ENCODE data around the gene SLFN12L.
"Not testable (repeated sequence)": the region's sequence is repeated elsewhere in the genome, so short reads cannot be mapped to it uniquely, and the experiment has no call there.

Gene SLFN12L

DNA sequence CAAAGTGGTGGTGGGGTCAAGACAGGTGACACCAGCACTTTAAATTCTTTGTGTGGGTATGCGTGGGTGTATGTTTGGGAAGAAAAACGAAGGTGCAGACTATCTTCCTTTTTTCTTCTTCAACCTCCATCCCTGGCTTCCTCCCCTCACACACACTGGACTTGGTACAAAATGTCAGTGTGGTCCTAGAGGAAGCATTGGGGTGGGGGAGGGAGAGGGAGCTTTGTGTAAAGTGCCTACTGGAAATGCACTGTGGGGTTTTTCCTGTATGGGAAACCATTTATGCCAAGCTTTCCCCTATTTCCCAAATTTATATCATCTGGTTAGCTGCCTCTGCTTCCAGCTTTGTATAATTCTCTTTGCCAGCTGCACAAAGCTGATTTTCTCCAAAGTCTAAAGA lies 44.4 kb downstream of the SLFN12L start:
- DNase-seq, result no peak

GRCh38 chr17:35491417-35491816 lies 46.1 kb downstream of the SLFN12L start:
- no peak for DNase-seq

DNA sequence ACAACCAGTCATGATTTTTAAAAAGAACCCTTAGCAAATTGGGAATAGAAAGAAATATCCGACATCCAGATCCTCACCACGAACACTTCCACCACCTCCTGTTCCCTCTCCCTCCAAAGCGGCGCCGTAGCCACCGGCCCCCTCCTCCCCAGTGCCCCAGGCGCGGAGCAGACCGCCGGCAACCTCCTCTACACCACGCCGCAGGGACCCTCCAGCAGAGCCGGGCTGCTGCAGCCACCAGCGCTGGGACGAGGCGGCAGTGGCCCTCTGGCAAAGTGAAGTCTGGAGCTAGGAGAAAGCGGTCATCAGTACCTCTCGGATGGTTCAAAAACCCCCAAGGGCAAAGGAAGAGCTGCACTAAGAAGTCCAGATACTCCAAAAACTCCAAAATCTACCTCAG lies 47.5 kb downstream of the SLFN12L start:
- no peak for DNase-seq

DNA sequence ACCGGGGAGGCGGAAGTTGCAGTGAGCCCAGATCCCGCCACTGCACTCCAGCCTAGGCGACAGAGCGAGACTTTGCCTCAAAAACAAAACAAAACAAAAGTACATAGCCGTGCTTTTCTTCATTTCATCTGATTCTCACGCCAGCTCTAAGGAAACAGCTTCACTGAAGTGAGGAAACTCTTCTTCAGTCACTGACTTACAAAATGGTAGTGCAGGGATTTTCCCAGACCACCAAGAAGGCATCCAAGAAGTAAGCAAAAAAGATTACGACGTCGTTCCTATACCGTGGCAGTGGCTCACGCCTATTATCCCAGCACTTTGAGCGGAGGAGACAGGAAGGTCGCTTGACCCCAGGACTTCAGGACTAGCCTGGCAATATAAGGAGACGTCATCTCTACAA lies 48.5 kb downstream of the SLFN12L start:
- no peak for DNase-seq

DNA sequence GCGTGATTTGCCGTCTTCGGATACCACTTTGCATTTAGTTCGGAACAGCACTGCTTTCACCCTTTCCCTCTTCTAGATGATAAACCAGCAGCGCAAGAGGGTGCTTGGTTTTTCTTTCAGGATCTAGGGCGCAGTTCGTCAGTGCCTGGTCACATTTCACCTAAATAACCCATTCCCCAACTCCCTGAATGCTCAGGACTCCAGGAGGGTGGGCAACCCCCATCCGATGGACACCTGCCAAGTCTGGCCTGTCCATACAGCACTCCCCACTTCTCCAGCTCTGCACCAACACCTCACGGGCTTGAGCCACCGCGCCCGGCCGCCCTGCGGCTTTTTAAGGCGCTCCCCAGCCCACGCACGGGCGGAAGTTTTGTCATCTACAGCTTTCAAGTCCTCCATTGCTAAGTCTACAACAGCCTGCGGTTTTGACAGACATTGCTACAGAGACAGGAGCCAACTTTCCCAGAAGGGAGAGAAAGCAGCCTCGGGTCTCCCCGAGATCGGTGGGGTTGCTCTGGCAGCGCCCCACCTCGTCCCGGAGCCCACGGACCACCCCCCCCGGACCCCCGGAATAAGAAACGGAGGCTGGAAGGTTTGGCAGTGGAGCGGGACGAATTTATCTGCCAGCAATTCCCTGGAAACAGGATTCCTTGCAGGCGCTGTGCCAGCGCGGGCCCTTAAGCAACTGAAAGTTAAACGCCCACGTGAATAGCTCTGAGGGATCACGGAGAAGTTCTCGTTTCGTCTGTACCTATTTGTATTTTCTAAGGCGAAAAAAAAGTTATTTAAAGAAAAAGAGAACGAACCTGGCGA lies 50.4 kb downstream of the SLFN12L start:
- peak; percentile 79 to 80 for DNase-seq

- DNase-seq, result no peak
Observed at GRCh38 chr17:35479271-35479670, 58.2 kb downstream of the SLFN12L start.

DNA sequence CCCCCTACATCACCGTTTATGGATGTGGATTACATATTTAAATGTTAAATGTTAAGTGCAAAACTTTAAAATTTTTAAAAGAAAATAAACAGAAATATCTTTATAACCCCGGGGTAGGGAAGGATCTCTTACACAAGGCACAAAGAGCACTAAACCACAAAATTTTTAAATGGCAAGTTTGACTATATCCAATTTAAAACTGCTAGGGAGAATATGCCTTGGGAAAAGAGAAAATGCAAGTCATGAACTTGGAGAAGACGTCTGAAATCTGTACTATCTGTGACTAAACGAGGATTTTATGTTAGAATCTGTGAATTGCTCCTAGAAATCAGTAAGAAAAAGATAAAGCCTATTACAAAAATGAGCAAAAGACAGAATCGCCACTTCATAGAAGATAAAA lies 60.2 kb downstream of the SLFN12L start:
- DNase-seq, result no peak

DNA sequence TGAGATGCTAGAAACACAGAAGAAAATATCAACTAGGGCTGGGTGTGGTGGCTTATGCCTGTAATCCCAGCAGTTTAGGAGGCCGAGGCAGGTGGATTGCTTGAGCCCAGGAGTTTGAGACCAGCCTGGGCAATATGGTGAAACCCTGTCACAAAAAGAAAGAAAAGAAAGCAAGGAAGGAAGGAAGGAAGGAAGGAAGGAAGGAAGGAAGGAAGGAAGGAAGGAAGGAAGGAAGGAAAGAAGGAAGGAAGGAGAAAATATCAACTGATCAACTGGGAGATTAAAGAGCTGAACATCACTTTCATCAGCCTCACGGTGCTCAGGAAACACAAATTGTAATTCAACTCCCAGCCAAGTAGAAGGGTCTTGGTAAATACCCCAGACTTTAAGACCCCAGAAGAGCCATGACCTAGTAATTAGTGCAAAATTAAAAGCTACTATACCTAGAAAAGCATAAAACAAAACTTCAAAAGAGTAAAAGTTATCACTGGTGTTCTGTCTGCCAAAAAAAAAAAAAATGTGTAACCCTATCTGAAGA lies 61.1 kb downstream of the SLFN12L start:
- DNase-seq, result no peak

DNA sequence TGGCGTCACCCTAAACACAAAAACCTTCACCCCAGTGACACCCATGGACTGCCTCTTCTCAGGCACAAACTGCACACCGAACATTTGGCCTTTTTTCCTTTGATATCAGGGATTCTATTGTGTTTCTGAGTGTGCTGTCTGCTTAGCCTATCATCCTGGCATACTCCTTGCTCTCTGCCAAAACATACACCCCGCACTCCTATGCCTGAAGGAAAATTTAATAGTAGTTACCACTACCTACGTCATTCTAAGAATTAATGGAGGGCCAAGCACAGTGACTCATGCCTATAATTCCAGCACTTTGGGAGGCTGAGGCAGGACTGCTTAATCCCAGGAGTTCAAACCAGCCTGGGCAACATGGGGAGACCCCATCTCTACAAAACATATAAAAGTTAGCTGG lies 69.0 kb downstream of the SLFN12L start:
- DNase-seq, result no peak

GRCh38 chr17:35467824-35468223 lies 69.7 kb downstream of the SLFN12L start:
- no peak for DNase-seq

GRCh38 chr17:35460354-35460851 lies 77.1 kb downstream of the SLFN12L start:
- DNase-seq, result peak; percentile 22 to 24

GRCh38 chr17:35454035-35454434 lies 83.4 kb downstream of the SLFN12L start:
- not testable (repeated sequence) for DNase-seq

GRCh38 chr17:35453171-35453570 lies 84.3 kb downstream of the SLFN12L start:
- no peak for DNase-seq

DNA sequence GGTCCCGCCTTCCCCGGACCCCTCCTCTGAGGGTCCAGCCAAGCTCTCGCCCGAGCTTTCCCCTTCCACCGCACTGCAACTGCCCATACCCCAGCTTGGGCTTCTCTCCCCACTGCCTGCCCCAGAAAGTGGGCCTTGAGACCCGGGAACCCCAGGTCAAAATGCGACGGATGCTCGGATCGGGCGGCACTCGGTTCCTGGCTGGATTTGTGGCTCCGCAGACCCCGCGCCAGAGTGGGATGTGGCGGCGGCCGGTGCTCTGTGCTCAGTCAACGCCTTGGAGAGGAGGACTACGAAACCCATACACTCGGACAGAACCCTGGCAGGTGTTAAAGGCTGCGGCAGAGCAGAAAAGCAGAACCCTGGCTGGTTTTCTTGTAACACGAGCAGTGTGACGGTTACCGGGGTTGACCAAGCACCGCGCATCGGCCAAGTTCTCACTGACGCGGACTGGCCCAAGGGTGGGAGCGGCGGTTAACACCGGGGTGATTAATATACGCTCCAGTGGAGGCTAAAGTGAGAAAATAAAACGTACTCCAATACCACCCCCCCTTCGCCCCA lies 88.0 kb downstream of the SLFN12L start:
- no peak for DNase-seq

- DNase-seq, result no peak
Observed at GRCh38 chr17:35448899-35449227, 88.6 kb downstream of the SLFN12L start.

GRCh38 chr17:35448214-35448898 lies 89.1 kb downstream of the SLFN12L start, which contains the start of gene SLFN13:
SLFN13 (minus strand) TSS chr17:35448766; CDS start chr17:35445680, 3,086 bp downstream.
- peak; percentile 87 to 88 for DNase-seq

DNA sequence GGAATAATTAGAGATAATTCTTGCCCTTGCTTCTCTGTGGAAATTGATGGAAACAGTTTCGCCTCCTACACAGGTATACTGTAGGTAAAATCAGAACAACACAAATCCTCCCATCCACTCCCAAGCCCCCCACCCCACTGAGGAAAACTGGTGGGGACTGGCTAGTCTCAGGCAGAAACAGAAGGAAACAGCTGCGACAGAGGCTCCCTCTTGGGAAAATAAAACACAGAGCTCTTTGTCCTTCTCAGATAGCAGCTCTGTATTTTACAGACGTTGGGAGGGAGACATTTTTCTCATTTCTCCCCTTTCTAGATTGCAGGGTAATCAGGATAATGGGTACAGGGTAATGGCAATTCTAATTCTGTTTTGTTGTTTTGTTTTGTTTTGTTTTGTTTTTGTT lies 90.0 kb downstream of the SLFN12L start:
- DNase-seq, result no peak

- DNase-seq, result no peak
Observed at GRCh38 chr17:35438433-35438832, 99.0 kb downstream of the SLFN12L start.

DNA sequence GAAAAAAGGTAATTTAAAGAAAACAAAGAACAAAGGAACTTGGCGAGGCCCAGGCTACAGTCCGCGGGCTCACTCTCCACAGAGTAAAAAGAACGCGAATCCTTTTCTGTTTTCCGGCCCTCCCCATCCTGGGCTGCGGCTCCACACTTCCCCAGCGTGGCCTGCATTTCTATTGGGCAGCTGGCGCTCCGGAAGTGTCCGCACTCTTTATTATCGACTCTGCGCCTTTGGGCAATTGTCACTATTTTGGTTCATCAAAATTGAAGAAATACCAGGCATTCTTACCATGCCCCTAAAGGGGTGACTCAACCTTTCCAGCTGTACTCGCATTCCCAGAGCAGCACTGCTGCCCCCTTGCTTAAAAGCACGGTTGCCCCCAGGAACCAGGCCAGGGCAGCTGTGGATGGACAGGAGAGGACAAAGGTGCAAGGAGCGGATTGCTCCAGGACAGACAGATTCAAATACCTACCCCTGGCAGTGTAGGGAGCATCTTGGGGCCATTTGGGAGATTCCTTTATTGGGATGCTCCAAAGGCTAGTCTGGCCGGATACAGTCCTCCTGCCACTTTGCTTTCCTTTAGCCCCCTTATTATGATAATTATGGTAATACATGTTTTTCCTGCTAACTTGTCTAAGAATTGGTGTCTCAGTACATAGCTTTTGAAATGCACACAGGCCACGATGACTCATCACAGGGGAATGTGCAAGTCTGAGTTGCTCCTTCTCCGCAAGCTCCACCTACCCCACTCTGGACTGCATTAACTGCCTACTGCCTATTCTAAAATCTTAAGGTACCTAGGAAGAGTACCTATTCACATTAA lies 104.2 kb downstream of the SLFN12L start:
- DNase-seq, result peak; percentile 56 to 58

GRCh38 chr17:35432176-35433074 lies 105.1 kb downstream of the SLFN12L start, which contains the start of gene SLFN12:
SLFN12 (minus strand) TSS chr17:35432500; CDS start chr17:35423028, 9,472 bp downstream.
- peak in 1 of 2 donors; percentile 28 for DNase-seq

DNA sequence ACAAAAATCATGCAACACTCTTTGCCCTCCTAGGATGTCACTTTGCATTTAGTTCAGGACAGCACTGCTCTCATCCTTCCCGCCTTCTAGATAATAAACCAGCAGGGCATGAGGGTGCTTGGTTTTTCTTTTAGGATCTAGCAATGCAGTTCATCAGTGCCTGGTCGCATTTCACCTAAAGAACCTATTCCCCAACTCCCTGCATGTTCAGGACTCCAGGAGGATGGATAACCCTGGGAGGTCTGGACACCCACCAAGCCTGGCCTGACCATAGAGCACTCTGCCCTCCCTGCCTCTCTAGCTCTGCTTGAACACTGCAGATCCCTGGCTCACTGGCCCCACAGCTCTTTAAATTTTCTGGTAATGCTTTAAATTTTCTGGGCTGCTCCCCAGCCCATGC lies 107.8 kb downstream of the SLFN12L start:
- DNase-seq, result no peak

Measured in stimulated activated CD4-positive, alpha-beta T cell treated with anti-CD3 and anti-CD28 coated beads, Interleukin-2, amount 100 ng/mL, for 48 hours (primary cell).